NB4 (cell line): Measurements from ENCODE around the gene CENPO.

Source experiments
- CTCF ChIP-seq: IDR thresholded peaks from one replicate; pipeline ENCODE4 v1.5.1; 2012; ENCODE audit warnings: low read depth, low read length
- MAX ChIP-seq: IDR thresholded peaks from 2 replicates; pipeline ENCODE4 v1.6.1; 2011; ENCODE audit warnings: low read depth, low read length
- MYC ChIP-seq: IDR thresholded peaks from 2 replicates; pipeline ENCODE4 v1.6.1; 2011; ENCODE audit warnings: low read depth, low read length
- POLR2A ChIP-seq: IDR thresholded peaks from 2 replicates; pipeline ENCODE4 v1.6.1; 2011; ENCODE audit warnings: mild to moderate bottlenecking; ENCODE audit not compliant: insufficient read length; ENCODE audit errors: extremely low read depth

- TF ChIP-seq CTCF, result no peak
- TF ChIP-seq POLR2A, result no peak
- TF ChIP-seq MYC, result no peak
- no peak for TF ChIP-seq MAX
These were observed 43.0 kb downstream of the CENPO start for GRCh38 chr2:24836206-24836605.
